A172 (cell line): Measurements from ENCODE around the gene ZNF688. TPM values are rescaled to one million over a fixed set of nuclear protein-coding genes. Genes with fewer than 3 reads are reported as not detected.

Experiments
- total RNA-seq: library from RNA; depleted of rRNA; stranded (reverse); fragments of >200 nt; shearing (Covaris generic); gene quantifications from 2 replicates; pipeline ENCODE4 v1.2.3, GENCODE V29; 2014; rRNA removed

ZNF688 gene
- total RNA-seq, 1 experiment from 2014 or later, result 6.9 TPM

Other genes starting within 250 kb of the ZNF688 start
- 87.1 and 116 TPM in 2 replicates for gene CD2BP2, start 216.4 kb downstream of the ZNF688 start, total RNA-seq
- gene TBC1D10B, start 201.2 kb downstream of the ZNF688 start, total RNA-seq, result 47.0 and 55.6 TPM in 2 replicates
- not detected in 2 replicates for gene MYL11, start 196.9 kb downstream of the ZNF688 start, total RNA-seq
- gene SEPTIN1, start 189.2 kb downstream of the ZNF688 start, total RNA-seq, result not detected in 2 replicates
- gene ZNF48, start 176.3 kb downstream of the ZNF688 start, total RNA-seq, result 19.1 and 20.7 TPM in 2 replicates
- 19.2 and 27.4 TPM in 2 replicates for gene ZNF771, start 164.1 kb downstream of the ZNF688 start, total RNA-seq
- gene DCTPP1, start 141.7 kb downstream of the ZNF688 start, total RNA-seq, result 74.5 and 86.1 TPM in 2 replicates
- 4.9 and 7.2 TPM in 2 replicates for gene SEPHS2, start 125.8 kb downstream of the ZNF688 start, total RNA-seq
- gene ITGAL, start 99.0 kb downstream of the ZNF688 start, total RNA-seq, result 0.17 and 0.26 TPM in 2 replicates
- 43.7 and 61.6 TPM in 2 replicates for gene ZNF768, start 45.1 kb downstream of the ZNF688 start, total RNA-seq
- 2.0 and 2.5 TPM in 2 replicates for gene ZNF747, start 36.9 kb downstream of the ZNF688 start, total RNA-seq
- 7.3 and 8.1 TPM in 2 replicates for gene ZNF764, start 13.3 kb downstream of the ZNF688 start, total RNA-seq
- gene ZNF785, start 14.0 kb upstream of the ZNF688 start, total RNA-seq, result not detected in 2 replicates
- gene ZNF689, start 38.7 kb upstream of the ZNF688 start, total RNA-seq, result 11.7 and 16.6 TPM in 2 replicates
- gene PRR14, start 79.2 kb upstream of the ZNF688 start, total RNA-seq, result 9.1 and 13.7 TPM in 2 replicates
- gene FBRS, start 86.7 kb upstream of the ZNF688 start, total RNA-seq, result 16.0 and 24.9 TPM in 2 replicates
- gene SRCAP, start 127.5 kb upstream of the ZNF688 start, total RNA-seq, result 9.3 and 11.4 TPM in 2 replicates
- gene PHKG2, start 176.7 kb upstream of the ZNF688 start, total RNA-seq, result 57.7 and 61.5 TPM in 2 replicates
- gene CFAP119, start 190.3 kb upstream of the ZNF688 start, total RNA-seq, result 6.5 and 10.5 TPM in 2 replicates
- 105 and 107 TPM in 2 replicates for gene RNF40, start 190.6 kb upstream of the ZNF688 start, total RNA-seq
- gene ZNF629, start 215.5 kb upstream of the ZNF688 start, total RNA-seq, result 20.5 and 20.8 TPM in 2 replicates